Endothelial cell (in vitro differentiated cells): ENCODE data around the gene TMEFF2. TPM values are rescaled to one million over a fixed set of nuclear protein-coding genes. Genes with fewer than 3 reads are reported as not detected.

Experiments used
- DNase-seq: peaks from one replicate; pipeline ENCODE4 v3.0.0; 2021; ENCODE audit warnings: low spot score
- H3K27ac Mint-ChIP-seq: one replicate; pipeline ENCODE4 v1.8.0; 2021; ENCODE audit warnings: mixed read lengths, inconsistent platforms; ENCODE audit not compliant: unreplicated experiment
- H3K27me3 Mint-ChIP-seq: one replicate; pipeline ENCODE4 v1.8.0; 2021; ENCODE audit warnings: mild to moderate bottlenecking, moderate library complexity, mixed read lengths, inconsistent platforms; ENCODE audit not compliant: unreplicated experiment
- H3K36me3 Mint-ChIP-seq: one replicate; pipeline ENCODE4 v1.8.0; 2021; ENCODE audit warnings: mild to moderate bottlenecking, low read depth, mixed read lengths, inconsistent platforms; ENCODE audit not compliant: unreplicated experiment
- H3K4me1 Mint-ChIP-seq: one replicate; pipeline ENCODE4 v1.8.0; 2021; ENCODE audit warnings: mild to moderate bottlenecking, mixed read lengths, inconsistent platforms; ENCODE audit not compliant: unreplicated experiment
- H3K4me3 Mint-ChIP-seq: one replicate; pipeline ENCODE4 v1.8.0; 2021; ENCODE audit warnings: mild to moderate bottlenecking, mixed read lengths, inconsistent platforms; ENCODE audit not compliant: unreplicated experiment
- H3K9me3 Mint-ChIP-seq: one replicate; pipeline ENCODE4 v1.8.0; 2021; ENCODE audit warnings: mixed read lengths, inconsistent platforms; ENCODE audit not compliant: unreplicated experiment
- total RNA-seq: library from RNA; stranded (reverse); fragmentation: NEBNext Ultra II Directional; extraction: Animal tissue kit (Norgen Biotek cat#: 25700); gene quantifications from one replicate; pipeline ENCODE4 v1.2.1, GENCODE V29; 2021; ENCODE audit not compliant: unreplicated experiment
- TF ChIP-seq, protein P1 (sequence below): fragments of 200-600 bp; sonication (generic); IDR thresholded peaks from one replicate; pipeline ENCODE4 v1.5.0; 2021; ENCODE audit warnings: antibody characterized with exemption; ENCODE audit not compliant: unreplicated experiment

TMEFF2 gene
- total RNA-seq, 1 donor from 2014 or later, result 0.10 TPM

DNA sequence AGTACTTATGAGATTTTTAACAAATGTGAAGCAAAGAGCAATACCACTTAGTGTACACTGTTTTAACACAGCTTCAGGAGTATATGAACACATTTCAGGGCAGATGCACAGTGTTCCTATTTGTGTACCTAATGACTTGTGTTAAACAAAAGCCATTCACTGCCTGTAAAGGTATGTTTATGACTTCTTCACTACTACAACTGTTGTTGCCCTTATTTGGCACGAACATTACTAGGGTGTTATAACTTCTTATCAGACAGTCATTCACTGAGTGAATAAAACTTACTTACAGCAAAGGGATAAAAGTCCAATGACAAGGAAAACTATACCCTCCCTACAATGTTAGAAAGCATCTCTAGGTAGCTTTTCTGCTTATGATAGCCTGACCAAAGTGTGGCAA is 262.4 kb downstream of the TMEFF2 start:
- H3K27ac Mint-ChIP-seq, result no peak overlapping the region
- H3K36me3 Mint-ChIP-seq, result no peaks in the 10 kb centered on the region
- peaks cover 2% of the 10 kb centered on the region for H3K27me3 Mint-ChIP-seq
- TF ChIP-seq, protein P1, sequence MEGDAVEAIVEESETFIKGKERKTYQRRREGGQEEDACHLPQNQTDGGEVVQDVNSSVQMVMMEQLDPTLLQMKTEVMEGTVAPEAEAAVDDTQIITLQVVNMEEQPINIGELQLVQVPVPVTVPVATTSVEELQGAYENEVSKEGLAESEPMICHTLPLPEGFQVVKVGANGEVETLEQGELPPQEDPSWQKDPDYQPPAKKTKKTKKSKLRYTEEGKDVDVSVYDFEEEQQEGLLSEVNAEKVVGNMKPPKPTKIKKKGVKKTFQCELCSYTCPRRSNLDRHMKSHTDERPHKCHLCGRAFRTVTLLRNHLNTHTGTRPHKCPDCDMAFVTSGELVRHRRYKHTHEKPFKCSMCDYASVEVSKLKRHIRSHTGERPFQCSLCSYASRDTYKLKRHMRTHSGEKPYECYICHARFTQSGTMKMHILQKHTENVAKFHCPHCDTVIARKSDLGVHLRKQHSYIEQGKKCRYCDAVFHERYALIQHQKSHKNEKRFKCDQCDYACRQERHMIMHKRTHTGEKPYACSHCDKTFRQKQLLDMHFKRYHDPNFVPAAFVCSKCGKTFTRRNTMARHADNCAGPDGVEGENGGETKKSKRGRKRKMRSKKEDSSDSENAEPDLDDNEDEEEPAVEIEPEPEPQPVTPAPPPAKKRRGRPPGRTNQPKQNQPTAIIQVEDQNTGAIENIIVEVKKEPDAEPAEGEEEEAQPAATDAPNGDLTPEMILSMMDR, result no peak
- no peak overlapping the region for H3K4me3 Mint-ChIP-seq
- DNase-seq, result no peak
- no peaks in the 10 kb centered on the region for H3K9me3 Mint-ChIP-seq
- H3K4me1 Mint-ChIP-seq, result peaks cover 36% of the 10 kb centered on the region

DNA sequence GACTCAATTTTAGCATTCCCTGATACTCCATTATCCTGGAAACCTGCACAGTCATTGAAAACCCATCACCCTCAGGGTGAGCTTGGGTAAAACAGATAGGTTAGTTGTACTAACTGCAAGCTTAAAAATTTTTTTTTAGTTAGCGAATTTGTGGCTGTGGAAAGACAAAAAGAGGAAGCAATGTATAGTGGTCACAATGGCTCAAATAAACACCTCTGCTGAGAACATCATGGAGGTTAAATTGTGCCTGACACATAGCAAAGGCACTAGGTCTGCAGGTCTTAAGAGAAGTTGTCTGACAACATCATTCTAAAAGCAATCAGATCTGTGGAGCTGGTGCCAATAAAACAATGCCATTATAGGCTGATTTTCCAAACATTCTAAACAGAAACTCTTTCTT is 263.4 kb downstream of the TMEFF2 start:
- Mint-ChIP-seq H3K4me1 (peaks cover 41% of the 10 kb centered on the region), H3K27me3 (peaks cover 2% of the 10 kb centered on the region), H3K27ac (peak overlapping the region; percentile 45), H3K9me3 (no peaks in the 10 kb centered on the region), H3K4me3 (no peak overlapping the region), H3K36me3 (no peaks in the 10 kb centered on the region)
- DNase-seq, result no peak
- TF ChIP-seq, protein P1, result no peak

DNA sequence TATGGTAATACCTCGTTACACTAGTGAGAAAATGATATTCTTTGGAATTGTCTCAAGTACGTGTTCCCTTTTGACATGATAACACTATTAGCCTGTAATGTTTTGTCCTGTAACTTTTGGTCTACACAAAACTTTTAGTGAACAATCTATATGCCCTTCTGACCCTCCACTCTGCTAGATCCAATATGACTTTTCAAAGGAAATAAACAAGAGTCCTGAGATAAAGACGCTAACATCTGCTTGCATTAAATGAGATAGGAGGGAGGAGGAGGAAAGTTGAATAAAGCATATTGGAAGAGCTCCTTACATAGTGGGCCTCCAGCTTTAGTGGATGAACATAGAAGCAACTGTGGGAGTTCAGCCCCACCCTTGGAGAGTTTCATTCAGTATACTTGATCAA is 264.5 kb downstream of the TMEFF2 start:
- Mint-ChIP-seq H3K36me3 (no peaks in the 10 kb centered on the region), H3K4me1 (peaks cover 41% of the 10 kb centered on the region), H3K9me3 (no peaks in the 10 kb centered on the region), H3K27ac (no peak overlapping the region), H3K4me3 (no peak overlapping the region), H3K27me3 (peaks cover 1% of the 10 kb centered on the region)
- DNase-seq, result no peak
- TF ChIP-seq, protein P1, result no peak

DNA sequence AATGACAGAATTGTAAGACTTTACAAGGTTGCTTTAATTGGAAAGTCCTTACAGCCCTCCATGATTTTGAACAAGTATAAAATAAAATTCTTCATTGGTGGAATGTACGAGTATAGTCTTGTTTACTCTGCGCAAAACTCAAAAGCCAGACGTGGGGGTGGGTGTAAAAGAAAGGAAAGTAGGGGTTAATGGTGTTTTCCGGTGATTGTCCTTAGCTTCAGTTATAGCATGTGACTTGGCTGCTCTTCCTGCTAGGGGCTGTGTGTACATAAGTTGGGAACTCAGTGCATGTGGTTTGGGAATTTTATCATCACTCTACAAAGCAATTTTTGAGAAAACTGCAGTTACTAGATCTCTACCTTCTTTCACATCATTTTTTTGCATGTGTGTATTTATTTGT is 265.4 kb downstream of the TMEFF2 start:
- no peaks in the 10 kb centered on the region for H3K9me3 Mint-ChIP-seq
- TF ChIP-seq, protein P1, result no peak
- no peaks in the 10 kb centered on the region for H3K27me3 Mint-ChIP-seq
- no peak for DNase-seq
- peak overlapping the region; percentile 90 for H3K27ac Mint-ChIP-seq
- H3K4me3 Mint-ChIP-seq, result no peak overlapping the region
- H3K4me1 Mint-ChIP-seq, result peaks cover 41% of the 10 kb centered on the region
- no peaks in the 10 kb centered on the region for H3K36me3 Mint-ChIP-seq

DNA sequence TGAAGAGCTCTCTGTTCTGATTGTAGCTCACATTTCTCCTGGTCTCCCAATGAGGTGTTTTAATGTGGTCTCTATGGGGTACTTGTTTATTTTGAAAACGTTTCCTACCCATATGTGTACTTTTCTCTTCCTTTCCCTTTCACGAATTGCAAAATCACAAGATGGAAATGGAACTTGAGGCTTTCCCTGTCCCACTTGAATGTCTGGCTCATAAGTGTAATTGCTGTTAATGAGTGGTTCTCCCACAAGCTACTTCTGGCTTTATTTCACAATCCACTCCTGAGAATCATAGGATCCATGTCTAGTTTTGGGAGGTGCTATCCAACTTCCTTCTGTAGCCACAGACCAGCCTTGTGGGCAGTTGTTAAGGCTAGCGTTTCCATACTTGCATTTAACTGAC is 266.7 kb downstream of the TMEFF2 start:
- peak overlapping the region; percentile 9 for H3K27ac Mint-ChIP-seq
- H3K4me1 Mint-ChIP-seq, result peaks cover 41% of the 10 kb centered on the region
- no peaks in the 10 kb centered on the region for H3K27me3 Mint-ChIP-seq
- no peaks in the 10 kb centered on the region for H3K9me3 Mint-ChIP-seq
- no peak overlapping the region for H3K4me3 Mint-ChIP-seq
- no peak for DNase-seq
- TF ChIP-seq, protein P1, result no peak
- H3K36me3 Mint-ChIP-seq, result no peaks in the 10 kb centered on the region
